ENCODE measurements around the gene RTBDN. TPM values are rescaled to one million over a fixed set of nuclear protein-coding genes. Genes with fewer than 3 reads are reported as not detected.

Gene RTBDN
- total RNA-seq, 1 experiment from 2014 or later = 25.1 TPM

GRCh38 chr19:12792853-12793289, 41.5 kb downstream of the RTBDN start:
- H4K20me1 ChIP-seq (ENCODE audit: insufficient read depth) = no peaks in the 10 kb centered on the region
- H3K27me3 ChIP-seq (ENCODE audit: insufficient read depth, low read length) = no peaks in the 10 kb centered on the region
- no peaks in the 10 kb centered on the region for H3K36me3 ChIP-seq (ENCODE audit: control insufficient read depth in 1 of 2, insufficient read depth in 2 of 2, low read length in 2 of 2)
- H3K9ac ChIP-seq (ENCODE audit: low read length) = peak overlapping the region; percentile 93
- peak overlapping the region; percentile 96 for H3K27ac ChIP-seq (ENCODE audit: low read depth, low read length)
- H3K4me3 ChIP-seq (replicated peaks in 1 of 2; ENCODE audit: low read depth in 1 of 2, low read length in 2 of 2) = peak overlapping the region; percentile 77 to 84
- no peaks in the 10 kb centered on the region for H3K9me3 ChIP-seq (ENCODE audit: control insufficient read depth in 1 of 2, insufficient read depth in 1 of 2, low read depth in 1 of 2, low read length in 2 of 2)
- ChIA-PET POLR2A (interaction anchor here (0.6 to 6.7 kb wide), 15 partner anchors 10 to 1856 kb away, joined by 3 to 172 read pairs (median 5); partner anchors contain the start of genes DHPS, HOOK2, PRDX2 and RNASEH2A), RAD21 (ENCODE audit: low non-redundant PET in 1 of 2, low total read pairs in 2 of 2, uncharacterized antibody in 2 of 2, unreplicated experiment in 2 of 2) (interaction anchor here (0.7 to 1.2 kb wide), 3 partner anchors 17 to 27 kb away, joined by 3 to 4 read pairs (median 3); partner anchors contain the start of gene HOOK2 (in 1 of the 2)), CTCF (interaction anchor here (1.2 to 7.4 kb wide), 6 partner anchors 10 to 60 kb away, joined by 3 to 88 read pairs (median 14); partner anchors contain the start of gene HOOK2)
- TSS peak; percentile 51 for BruUV-seq (replicated peaks)
- H3K4me1 ChIP-seq (ENCODE audit: control insufficient read depth in 1 of 2, insufficient read depth in 2 of 2, low read length in 2 of 2) = peaks cover 48 to 83% of the 10 kb centered on the region in 2 experiments
- H2AFZ ChIP-seq (ENCODE audit: low read depth, low read length, poor library complexity, severe bottlenecking) = no peak overlapping the region
- intact Hi-C loops (cut with micrococcal nuclease) = loop anchor here (2.0 kb wide), 1 partner anchor 14 kb away; no protein-coding TSS in a partner anchor
- no peak for ATAC-seq
- peak overlapping the region; percentile 99 for H3K4me2 ChIP-seq (ENCODE audit: low read length)
- H3K79me2 ChIP-seq (ENCODE audit: insufficient read depth, low read length) = peaks cover 19% of the 10 kb centered on the region
- TF ChIP-seq TCF7L2 (IDR thresholded peaks at IDR 0.05; ENCODE audit: borderline replicate concordance, extremely low read depth, insufficient read depth, insufficient read length) (no peak), ELF1 (IDR thresholded peaks at IDR 0.05; ENCODE audit: borderline replicate concordance, low read depth) (no peak), SP1 (IDR thresholded peaks at IDR 0.05; ENCODE audit: low read depth) (no peak), RAD21 (IDR thresholded peaks at IDR 0.05; ENCODE audit: low read depth) (no peak), REST (IDR thresholded peaks at IDR 0.05; ENCODE audit: low read depth) (no peak), EZH2 (IDR thresholded peaks at IDR 0.05) (no peak), POLR2A (IDR thresholded peaks at IDR 0.05; ENCODE audit: borderline replicate concordance, extremely low read depth, insufficient read depth, insufficient read length) (no peak), ZNF274 (IDR thresholded peaks at IDR 0.05; ENCODE audit: low read depth, low read length) (no peak), ZFX (IDR thresholded peaks at IDR 0.05) (no peak), JUND (IDR thresholded peaks at IDR 0.05) (no peak), POLR2AphosphoS5 (IDR thresholded peaks at IDR 0.05; ENCODE audit: low read depth, low read length) (no peak; the same call in 1 of the 2 replicates), CTCF (IDR thresholded peaks at IDR 0.05 in 2 of 3, conservative IDR thresholded peaks at IDR 0.05 in 1 of 3; ENCODE audit: borderline replicate concordance in 1 of 3, insufficient read depth in 1 of 3, low read depth in 2 of 3, low read length in 2 of 3) (no peak), EGR1 (IDR thresholded peaks at IDR 0.05; ENCODE audit: low read depth) (no peak)
- TF ChIP-seq, protein P1, sequence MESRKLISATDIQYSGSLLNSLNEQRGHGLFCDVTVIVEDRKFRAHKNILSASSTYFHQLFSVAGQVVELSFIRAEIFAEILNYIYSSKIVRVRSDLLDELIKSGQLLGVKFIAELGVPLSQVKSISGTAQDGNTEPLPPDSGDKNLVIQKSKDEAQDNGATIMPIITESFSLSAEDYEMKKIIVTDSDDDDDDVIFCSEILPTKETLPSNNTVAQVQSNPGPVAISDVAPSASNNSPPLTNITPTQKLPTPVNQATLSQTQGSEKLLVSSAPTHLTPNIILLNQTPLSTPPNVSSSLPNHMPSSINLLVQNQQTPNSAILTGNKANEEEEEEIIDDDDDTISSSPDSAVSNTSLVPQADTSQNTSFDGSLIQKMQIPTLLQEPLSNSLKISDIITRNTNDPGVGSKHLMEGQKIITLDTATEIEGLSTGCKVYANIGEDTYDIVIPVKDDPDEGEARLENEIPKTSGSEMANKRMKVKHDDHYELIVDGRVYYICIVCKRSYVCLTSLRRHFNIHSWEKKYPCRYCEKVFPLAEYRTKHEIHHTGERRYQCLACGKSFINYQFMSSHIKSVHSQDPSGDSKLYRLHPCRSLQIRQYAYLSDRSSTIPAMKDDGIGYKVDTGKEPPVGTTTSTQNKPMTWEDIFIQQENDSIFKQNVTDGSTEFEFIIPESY (IDR thresholded peaks at IDR 0.05; ENCODE audit: extremely low read depth, insufficient replicate concordance, low read length) = no peak
- DNase-seq (ENCODE audit: low read depth, low spot score) = no peak
- no peaks in the 10 kb centered on the region for H3K9me2 ChIP-seq (ENCODE audit: insufficient read depth)

Measured in HCT116 (cell line).